CD14-positive monocyte (primary cell): Measurements from ENCODE around the gene MORN1. TPM values are rescaled to one million over a fixed set of nuclear protein-coding genes. Genes with fewer than 3 reads are reported as not detected.

Experiments used
- DNase-seq, 3 donors: peaks; one replicate each; pipeline ENCODE4 v3.0.0-alpha.2; 2011 to 2022
- H2AFZ ChIP-seq: 2 replicates; pipeline ENCODE4 v1.6.0; 2012; ENCODE audit warnings: mild to moderate bottlenecking, low read depth, low read length, inconsistent platforms; ENCODE audit not compliant: insufficient read depth, poor library complexity, severe bottlenecking
- H3K27ac ChIP-seq, 2 donors: 1 replicate in 1 of 2; 2 replicates in 1 of 2; pipeline ENCODE4 v1.5.1; 2012 to 2013; ENCODE audit warnings: low read length in 2 of 2, control low read depth in 1 of 2, inconsistent platforms in 1 of 2, low read depth in 1 of 2, mild to moderate bottlenecking in 1 of 2
- H3K27me3 ChIP-seq, 2 donors: one replicate each; pipeline versions ENCODE4 v1.6.0 to v1.6.1; 2011 to 2013; ENCODE audit warnings: low read length in 2 of 2; ENCODE audit not compliant: control insufficient read depth in 2 of 2, insufficient read depth in 2 of 2
- H3K36me3 ChIP-seq, 2 donors: replicated peaks in 1 of 2; 1 replicate in 1 of 2; 2 replicates in 1 of 2; pipeline versions ENCODE4 v1.5.1 to v1.6.1; 2012 to 2013; ENCODE audit warnings: low read length in 2 of 2, control low read depth in 1 of 2, inconsistent platforms in 1 of 2, mild to moderate bottlenecking in 1 of 2; ENCODE audit not compliant: insufficient read depth in 2 of 2, control insufficient read depth in 1 of 2
- H3K4me1 ChIP-seq, 2 donors: 1 replicate in 1 of 2; 2 replicates in 1 of 2; pipeline versions ENCODE4 v1.5.1 to v1.6.1; 2012 to 2013; ENCODE audit warnings: low read length in 2 of 2, control low read depth in 1 of 2, inconsistent platforms in 1 of 2, mild to moderate bottlenecking in 1 of 2, moderate library complexity in 1 of 2; ENCODE audit not compliant: insufficient read depth in 2 of 2, control insufficient read depth in 1 of 2
- H3K4me2 ChIP-seq: replicated peaks from 2 replicates; pipeline ENCODE3; 2012; ENCODE audit warnings: low read length, moderate library complexity, mild to moderate bottlenecking; ENCODE audit not compliant: poor library complexity, severe bottlenecking; ENCODE audit errors: extremely low read depth
- H3K4me3 ChIP-seq, 3 experiments: fragments of 200-600 bp in 1 of 3; sonication (generic) in 1 of 3; replicated peaks in 1 of 3; 1 replicate in 2 of 3; 2 replicates in 1 of 3; pipeline ENCODE4 v1.5.1; 2011 to 2013; ENCODE audit warnings: low read length in 3 of 3, mild to moderate bottlenecking in 3 of 3, control low read depth in 2 of 3, low read depth in 2 of 3, inconsistent platforms in 1 of 3, moderate library complexity in 1 of 3
- H3K79me2 ChIP-seq: 2 replicates; pipeline ENCODE4 v1.6.0; 2012; ENCODE audit warnings: mild to moderate bottlenecking, control low read depth, inconsistent platforms, low read length, moderate library complexity; ENCODE audit not compliant: insufficient read depth
- H3K9ac ChIP-seq: 2 replicates; pipeline ENCODE4 v1.6.0; 2017; ENCODE audit warnings: low read length, mild to moderate bottlenecking; ENCODE audit not compliant: insufficient read depth, poor library complexity, severe bottlenecking
- H3K9me3 ChIP-seq, 2 donors: replicated peaks in 1 of 2; 1 replicate in 1 of 2; 2 replicates in 1 of 2; pipeline versions ENCODE4 v1.5.1 to v1.6.1; 2012 to 2013; ENCODE audit warnings: low read length in 2 of 2, control low read depth in 1 of 2; ENCODE audit not compliant: control insufficient read depth in 1 of 2, insufficient read depth in 1 of 2
- H4K20me1 ChIP-seq: 2 replicates; pipeline ENCODE4 v1.6.0; 2012; ENCODE audit warnings: mild to moderate bottlenecking, low read length, control low read depth, moderate library complexity; ENCODE audit not compliant: insufficient read depth
- H3K27ac Mint-ChIP-seq, 7 donors: one replicate each; pipeline ENCODE4 v1.8.0; 2020; ENCODE audit warnings: mild to moderate bottlenecking in 7 of 7, mixed read lengths in 7 of 7, moderate library complexity in 6 of 7, inconsistent platforms in 2 of 7
- H3K27me3 Mint-ChIP-seq, 3 donors: one replicate each; pipeline ENCODE4 v1.8.0; 2021 to 2022; ENCODE audit warnings: low read depth in 3 of 3, mild to moderate bottlenecking in 3 of 3, mixed read lengths in 3 of 3, moderate library complexity in 3 of 3, inconsistent platforms in 1 of 3
- H3K36me3 Mint-ChIP-seq, 2 donors: one replicate each; pipeline ENCODE4 v1.8.0; 2020; ENCODE audit warnings: mixed read lengths in 2 of 2, inconsistent platforms in 1 of 2, mild to moderate bottlenecking in 1 of 2
- H3K4me1 Mint-ChIP-seq: one replicate; pipeline ENCODE4 v1.8.0; 2020; ENCODE audit warnings: mild to moderate bottlenecking, mixed read lengths
- H3K4me3 Mint-ChIP-seq, 2 donors: one replicate each; pipeline ENCODE4 v1.8.0; 2020; ENCODE audit warnings: mild to moderate bottlenecking in 2 of 2, mixed read lengths in 2 of 2, moderate library complexity in 1 of 2
- H3K9me3 Mint-ChIP-seq, 7 donors: one replicate each; pipeline ENCODE4 v1.8.0; 2020 to 2022; ENCODE audit warnings: mixed read lengths in 7 of 7, mild to moderate bottlenecking in 6 of 7, moderate library complexity in 6 of 7, inconsistent platforms in 2 of 7
- CTCF ChIP-seq: fragments of 200-600 bp; IDR thresholded peaks from one replicate; pipeline ENCODE4 v1.8.0; 2022; ENCODE audit warnings: antibody characterized with exemption, mild to moderate bottlenecking
- WGBS: methylation state at CpG from one replicate; pipeline ENCODE4 v1.1.5; 2013; ENCODE audit warnings: missing lambda C conversion rate; ENCODE audit not compliant: insufficient coverage; 5-methylcytosine and 5-hydroxymethylcytosine counted together
- intact Hi-C, 2 donors: fragments of 100-400 bp; cut with micrococcal nuclease; formaldehyde crosslinking; loops; one replicate each; pipeline versions ENCODE4 v1.15.0 to v1.15.1; 2023
- polyA plus RNA-seq, 3 donors: library from polyadenylated mRNA; depleted of rRNA in 1 of 3; unstranded in 2 of 3; stranded (reverse) in 1 of 3; fragments of 300-500 nt in 2 of 3; fragments of >200 nt in 1 of 3; fragmentation: Illumina TruSeq in 2 of 3; gene quantifications; 1 replicate in 2 of 3; 2 replicates in 1 of 3; pipeline ENCODE4 v1.2.3, GENCODE V29; 2012 to 2021

The MORN1 gene
- polyA plus RNA-seq, 3 donors, result 1.5 to 3.0 (median 1.7) TPM

GRCh38 chr1:2344121-2344681 is 47.2 kb downstream of the MORN1 start:
- DNase-seq, result no peak
- no peaks in the 10 kb centered on the region for H3K4me1 ChIP-seq
- 96% methylated on average over 22 of the region's 24 CpGs for WGBS
- no peak overlapping the region for H3K4me2 ChIP-seq
- H3K27me3 ChIP-seq, result no peaks in the 10 kb centered on the region
- peaks cover 0 to 1% (median 0%) of the 10 kb centered on the region in 7 donors for H3K9me3 Mint-ChIP-seq
- no peaks in the 10 kb centered on the region for H3K9me3 ChIP-seq
- H3K79me2 ChIP-seq, result no peaks in the 10 kb centered on the region
- no peaks in the 10 kb centered on the region for H3K36me3 ChIP-seq
- H3K4me3 Mint-ChIP-seq, result no peak overlapping the region
- no peak overlapping the region for H3K4me3 ChIP-seq
- no peaks in the 10 kb centered on the region for H3K36me3 Mint-ChIP-seq
- intact Hi-C loops, result no loop called here
- no peak overlapping the region for H3K27ac Mint-ChIP-seq
- no peak overlapping the region for H3K27ac ChIP-seq
- no peak overlapping the region for H3K9ac ChIP-seq
- peaks cover 1 to 4% (median 4%) of the 10 kb centered on the region in 3 donors for H3K27me3 Mint-ChIP-seq
- no peaks in the 10 kb centered on the region for H4K20me1 ChIP-seq
- TF ChIP-seq CTCF, result no peak
- no peaks in the 10 kb centered on the region for H3K4me1 Mint-ChIP-seq
- no peak overlapping the region for H2AFZ ChIP-seq

- Histone ChIP-seq H3K27me3 (no peaks in the 10 kb centered on the region), H3K4me1 (no peaks in the 10 kb centered on the region), H3K79me2 (no peaks in the 10 kb centered on the region), H2AFZ (no peak overlapping the region), H3K36me3 (no peaks in the 10 kb centered on the region), H3K4me3 (no peak overlapping the region), H3K4me2 (no peak overlapping the region), H3K9me3 (no peaks in the 10 kb centered on the region), H3K27ac (no peak overlapping the region), H4K20me1 (no peaks in the 10 kb centered on the region), H3K9ac (no peak overlapping the region)
- H3K36me3 Mint-ChIP-seq, result no peaks in the 10 kb centered on the region
- H3K4me3 Mint-ChIP-seq, result no peak overlapping the region
- H3K27me3 Mint-ChIP-seq, result peaks cover 1 to 4% (median 3%) of the 10 kb centered on the region in 3 donors
- no peak for TF ChIP-seq CTCF
- 92% methylated on average over 34 of the region's 39 CpGs for WGBS
- no peak for DNase-seq
- H3K4me1 Mint-ChIP-seq, result no peaks in the 10 kb centered on the region
- no peak overlapping the region for H3K27ac Mint-ChIP-seq
- intact Hi-C loops, result no loop called here
- H3K9me3 Mint-ChIP-seq, result peaks cover 0 to 1% (median 0%) of the 10 kb centered on the region in 7 donors
Measured at GRCh38 chr1:2343023-2343935, 48.1 kb downstream of the MORN1 start.
